ENCODE measurements around the gene SPOCK3. TPM values are rescaled to one million over a fixed set of nuclear protein-coding genes. Genes with fewer than 3 reads are reported as not detected.
"Not testable (repeated sequence)": the region's sequence is repeated elsewhere in the genome, so short reads cannot be mapped to it uniquely, and the experiment has no call there.

SPOCK3 gene
- polyA plus RNA-seq, 1 experiment = not detected

- DNase-seq (ENCODE audit: low read depth) = no peak
- CTCF ChIA-PET = no interaction called here
These were observed 456.5 kb downstream of the SPOCK3 start for GRCh38 chr4:166777760-166778159.

GRCh38 chr4:166763018-166763417 lies 471.3 kb downstream of the SPOCK3 start:
- no peaks in the 10 kb centered on the region for H3K36me3 ChIP-seq (ENCODE audit: control insufficient read depth, insufficient read depth, low read length)
- no peaks in the 10 kb centered on the region for H3K27me3 ChIP-seq (ENCODE audit: control insufficient read depth, insufficient read depth, low read length)
- no peak for DNase-seq (ENCODE audit: low read depth)
- TF ChIP-seq CTCF (IDR thresholded peaks at IDR 0.05; ENCODE audit: insufficient read depth, low read depth, low read length) = no peak
- ChIA-PET CTCF (interaction anchor here (0.6 kb wide), 1 partner anchor 11 kb away, joined by 3 read pairs; no protein-coding TSS in a partner anchor), POLR2A (no interaction called here)
- no peak overlapping the region for H3K4me3 ChIP-seq (ENCODE audit: low read depth, low read length)

More at GRCh38 chr4:166777760-166778159, 456.5 kb downstream of the SPOCK3 start:
- Histone ChIP-seq H3K36me3 (ENCODE audit: control insufficient read depth, insufficient read depth, low read length) (no peaks in the 10 kb centered on the region), H3K4me3 (ENCODE audit: low read depth, low read length) (no peak overlapping the region), H3K27me3 (ENCODE audit: control insufficient read depth, insufficient read depth, low read length) (no peaks in the 10 kb centered on the region)
- POLR2A ChIA-PET = no interaction called here
- no peak for TF ChIP-seq CTCF (IDR thresholded peaks at IDR 0.05; ENCODE audit: insufficient read depth, low read depth, low read length)

- DNase-seq (ENCODE audit: low read depth) = no peak
- TF ChIP-seq CTCF (IDR thresholded peaks at IDR 0.05; ENCODE audit: insufficient read depth, low read depth, low read length) = no peak
- Histone ChIP-seq H3K27me3 (ENCODE audit: control insufficient read depth, insufficient read depth, low read length) (no peaks in the 10 kb centered on the region), H3K4me3 (ENCODE audit: low read depth, low read length) (no peak overlapping the region), H3K36me3 (ENCODE audit: control insufficient read depth, insufficient read depth, low read length) (no peaks in the 10 kb centered on the region)
- ChIA-PET POLR2A (no interaction called here), CTCF (no interaction called here)
These were observed 492.6 kb downstream of the SPOCK3 start for GRCh38 chr4:166741742-166742141.

- H3K36me3 ChIP-seq (ENCODE audit: control insufficient read depth, insufficient read depth, low read length); CTCF ChIA-PET; H3K27me3 ChIP-seq (ENCODE audit: control insufficient read depth, insufficient read depth, low read length); H3K4me3 ChIP-seq (ENCODE audit: low read depth, low read length); POLR2A ChIA-PET; DNase-seq (ENCODE audit: low read depth): not testable (repeated sequence)
These were observed 495.1 kb downstream of the SPOCK3 start for GRCh38 chr4:166739215-166739614.

- no peaks in the 10 kb centered on the region for H3K36me3 ChIP-seq (ENCODE audit: control insufficient read depth, insufficient read depth, low read length)
- POLR2A ChIA-PET = no interaction called here
- H3K27me3 ChIP-seq (ENCODE audit: control insufficient read depth, insufficient read depth, low read length) = no peaks in the 10 kb centered on the region
- CTCF ChIA-PET = no interaction called here
- no peak overlapping the region for H3K4me3 ChIP-seq (ENCODE audit: low read depth, low read length)
- TF ChIP-seq CTCF (IDR thresholded peaks at IDR 0.05; ENCODE audit: insufficient read depth, low read depth, low read length) = no peak
- no peak for DNase-seq (ENCODE audit: low read depth)
These were observed 496.9 kb downstream of the SPOCK3 start for GRCh38 chr4:166737430-166737829.

GRCh38 chr4:166735553-166735952 lies 498.7 kb downstream of the SPOCK3 start:
- CTCF ChIA-PET = interaction anchor here (0.7 kb wide), 1 partner anchor 201 kb away, joined by 7 read pairs; no protein-coding TSS in a partner anchor

More at GRCh38 chr4:166735553-166735952, 498.7 kb downstream of the SPOCK3 start:
- no peak for TF ChIP-seq CTCF (IDR thresholded peaks at IDR 0.05; ENCODE audit: insufficient read depth, low read depth, low read length)
- DNase-seq (ENCODE audit: low read depth) = no peak
- no peaks in the 10 kb centered on the region for H3K27me3 ChIP-seq (ENCODE audit: control insufficient read depth, insufficient read depth, low read length)
- no peak overlapping the region for H3K4me3 ChIP-seq (ENCODE audit: low read depth, low read length)
- POLR2A ChIA-PET = no interaction called here
- no peaks in the 10 kb centered on the region for H3K36me3 ChIP-seq (ENCODE audit: control insufficient read depth, insufficient read depth, low read length)

Data from BJ (cell line).